H1 (cell line): Measurements from ENCODE around the gene STYXL1. TPM values are rescaled to one million over a fixed set of nuclear protein-coding genes. Genes with fewer than 3 reads are reported as not detected.

Source experiments
- CTCF ChIA-PET: fragments of 300-600 bp; sonication (Branson Sonifier 250); formaldehyde crosslinking; loops from one replicate; lab custom pipeline; 2021; ENCODE audit not compliant: partially characterized antibody; lab: Charles Lee
- POLR2A ChIA-PET: fragments of 300-600 bp; sonication (Branson Sonifier 250); formaldehyde crosslinking; loops from one replicate; lab custom pipeline; 2021; ENCODE audit warnings: inconsistent platforms; ENCODE audit not compliant: partially characterized antibody; lab: Charles Lee
- DNase-seq, 2 experiments: peaks; one replicate each; pipeline versions ENCODE4 v3.0.0 to v3.0.0-alpha.2; 2010 to 2022; ENCODE audit warnings: low spot score in 2 of 2, low read depth in 1 of 2, mixed read lengths in 1 of 2
- FAIRE-seq: peaks from 2 replicates; lab custom pipeline; 2011; peaks lifted over from hg19 to GRCh38; lab: Jason Lieb, UNC
- H2AFZ ChIP-seq: 2 replicates; pipeline ENCODE4 v1.8.1; 2012; ENCODE audit warnings: low read length, inconsistent platforms
- H2AK5ac ChIP-seq: 2 replicates; pipeline ENCODE4 v1.6.1; 2013; ENCODE audit warnings: low read depth, low read length
- H2BK120ac ChIP-seq: replicated peaks from 2 replicates; pipeline ENCODE3; 2013; ENCODE audit warnings: low read depth, low read length, inconsistent platforms
- H2BK12ac ChIP-seq: 2 replicates; pipeline ENCODE4 v1.6.1; 2013; ENCODE audit warnings: low read depth, low read length
- H2BK15ac ChIP-seq: 2 replicates; pipeline ENCODE4 v1.6.1; 2013; ENCODE audit warnings: low read length
- H2BK20ac ChIP-seq: 2 replicates; pipeline ENCODE4 v1.6.1; 2013; ENCODE audit warnings: low read length
- H2BK5ac ChIP-seq: 2 replicates; pipeline ENCODE4 v1.6.1; 2013; ENCODE audit warnings: low read depth, low read length
- H3K14ac ChIP-seq: 2 replicates; pipeline ENCODE4 v1.6.1; 2013; ENCODE audit warnings: inconsistent platforms; ENCODE audit not compliant: insufficient read length
- H3K18ac ChIP-seq: 2 replicates; pipeline ENCODE4 v1.6.1; 2013; ENCODE audit warnings: low read length; ENCODE audit errors: extremely low read depth
- H3K23ac ChIP-seq: 2 replicates; pipeline ENCODE4 v1.6.1; 2013; ENCODE audit warnings: inconsistent platforms; ENCODE audit not compliant: insufficient read length
- H3K23me2 ChIP-seq: 2 replicates; pipeline ENCODE4 v1.6.1; 2013; ENCODE audit warnings: low read depth, low read length
- H3K27ac ChIP-seq: 2 replicates; pipeline ENCODE4 v1.6.1; 2011; ENCODE audit warnings: low read depth, low read length, inconsistent platforms
- H3K27me3 ChIP-seq, 4 experiments: replicated peaks in 1 of 4; 1 replicate in 1 of 4; 2 replicates in 3 of 4; pipeline versions ENCODE4 v1.6.1 to v1.8.1; 2011 to 2013; ENCODE audit warnings: low read length in 3 of 4, mild to moderate bottlenecking in 3 of 4, inconsistent platforms in 2 of 4, mixed read lengths in 2 of 4, moderate library complexity in 1 of 4; ENCODE audit not compliant: control insufficient read depth in 3 of 4, insufficient read depth in 3 of 4; ENCODE audit errors: extremely low read depth in 1 of 4
- H3K36me3 ChIP-seq, 4 experiments: 2 replicates each; pipeline versions ENCODE4 v1.6.1 to v1.8.1; 2011 to 2013; ENCODE audit warnings: mild to moderate bottlenecking in 4 of 4, low read length in 3 of 4, moderate library complexity in 2 of 4, control low read depth in 1 of 4, inconsistent platforms in 1 of 4; ENCODE audit not compliant: insufficient read depth in 4 of 4, control insufficient read depth in 2 of 4
- H3K4ac ChIP-seq: replicated peaks from 2 replicates; pipeline ENCODE3; 2013; ENCODE audit warnings: low read length, low read depth, mixed read lengths, inconsistent platforms; ENCODE audit not compliant: insufficient read length
- H3K4me1 ChIP-seq, 4 experiments: replicated peaks in 1 of 4; 1 replicate in 1 of 4; 2 replicates in 3 of 4; pipeline versions ENCODE4 v1.6.1 to v1.8.1; 2011 to 2013; ENCODE audit warnings: low read length in 3 of 4, inconsistent platforms in 2 of 4, mixed read lengths in 1 of 4; ENCODE audit not compliant: insufficient read depth in 4 of 4, control insufficient read depth in 3 of 4
- H3K4me2 ChIP-seq, 2 experiments: 2 replicates each; pipeline versions ENCODE4 v1.6.1 to v1.8.1; 2011 to 2013; ENCODE audit warnings: low read depth in 2 of 2, low read length in 2 of 2, control low read depth in 1 of 2, inconsistent platforms in 1 of 2, mild to moderate bottlenecking in 1 of 2; ENCODE audit not compliant: insufficient read depth in 1 of 2
- H3K4me3 ChIP-seq, 4 experiments: fragments of 200-600, 300-600 bp in 1 of 4; sonication (generic), shearing (Covaris generic), sonication (Bioruptor Twin) in 1 of 4; 2 replicates each; pipeline versions ENCODE4 v1.5.1 to v1.8.1; 2011 to 2016; ENCODE audit warnings: low read length in 4 of 4, low read depth in 3 of 4, control low read depth in 2 of 4, inconsistent platforms in 2 of 4, mild to moderate bottlenecking in 2 of 4, mixed read lengths in 1 of 4, moderate library complexity in 1 of 4; ENCODE audit not compliant: insufficient read depth in 2 of 4; ENCODE audit errors: extremely low read depth in 1 of 4
- H3K56ac ChIP-seq: replicated peaks from 2 replicates; pipeline ENCODE3; 2013; ENCODE audit warnings: low read depth, mild to moderate bottlenecking, mixed read lengths, low read length, inconsistent platforms; ENCODE audit not compliant: insufficient read length
- H3K79me1 ChIP-seq: 2 replicates; pipeline ENCODE4 v1.6.1; 2013; ENCODE audit warnings: low read depth, low read length, control low read depth
- H3K79me2 ChIP-seq, 2 experiments: 2 replicates each; pipeline versions ENCODE4 v1.6.1 to v1.8.1; 2012 to 2013; ENCODE audit warnings: low read length in 2 of 2, mild to moderate bottlenecking in 2 of 2, inconsistent platforms in 1 of 2; ENCODE audit not compliant: insufficient read depth in 2 of 2, control insufficient read depth in 1 of 2
- H3K9ac ChIP-seq, 4 experiments: replicated peaks in 1 of 4; 1 replicate in 1 of 4; 2 replicates in 3 of 4; pipeline versions ENCODE4 v1.6.1 to v1.8.1; 2011 to 2013; ENCODE audit warnings: low read depth in 3 of 4, low read length in 3 of 4, control low read depth in 2 of 4, mild to moderate bottlenecking in 2 of 4, moderate library complexity in 2 of 4, inconsistent platforms in 1 of 4; ENCODE audit errors: extremely low read depth in 1 of 4
- H3K9me3 ChIP-seq, 2 experiments: 2 replicates each; pipeline versions ENCODE4 v1.6.1 to v1.8.1; 2012 to 2013; ENCODE audit warnings: mild to moderate bottlenecking in 2 of 2, moderate library complexity in 2 of 2, control low read depth in 1 of 2, inconsistent platforms in 1 of 2, low read depth in 1 of 2, low read length in 1 of 2, mixed read lengths in 1 of 2; ENCODE audit not compliant: insufficient read depth in 2 of 2
- H4K20me1 ChIP-seq, 2 experiments: replicated peaks in 1 of 2; 2 replicates each; pipeline versions ENCODE3 to v1.8.1; 2011 to 2013; ENCODE audit warnings: inconsistent platforms in 2 of 2, low read length in 2 of 2, mild to moderate bottlenecking in 1 of 2; ENCODE audit not compliant: insufficient read depth in 2 of 2, control insufficient read depth in 1 of 2
- H4K5ac ChIP-seq: 2 replicates; pipeline ENCODE4 v1.6.1; 2013; ENCODE audit warnings: low read length, low read depth, mixed read lengths, inconsistent platforms; ENCODE audit not compliant: insufficient read length
- H4K8ac ChIP-seq: 2 replicates; pipeline ENCODE4 v1.8.0; 2013; ENCODE audit warnings: mild to moderate bottlenecking, moderate library complexity, low read length, inconsistent platforms; ENCODE audit not compliant: insufficient read depth; ENCODE audit errors: extremely low read depth
- H4K91ac ChIP-seq: replicated peaks from 2 replicates; pipeline ENCODE3; 2013; ENCODE audit warnings: low read length, mixed read lengths, inconsistent platforms; ENCODE audit not compliant: insufficient read length
- BACH1 ChIP-seq: IDR thresholded peaks from 2 replicates; pipeline ENCODE4 v1.6.1; 2012; ENCODE audit warnings: low read length, improper control_type of control experiment
- CEBPB ChIP-seq: IDR thresholded peaks from 2 replicates; pipeline ENCODE4 v1.6.1; 2012; ENCODE audit warnings: low read depth, low read length
- CHD1 ChIP-seq: IDR thresholded peaks from 2 replicates; pipeline ENCODE4 v1.6.1; 2012; ENCODE audit warnings: low read depth, low read length, improper control_type of control experiment
- E2F6 ChIP-seq: IDR thresholded peaks from 2 replicates; pipeline ENCODE4 v1.6.1; 2012; ENCODE audit warnings: inconsistent platforms
- GABPA ChIP-seq: IDR thresholded peaks from 2 replicates; pipeline ENCODE4 v1.6.1; 2011; ENCODE audit warnings: mild to moderate bottlenecking, low read length, moderate library complexity, borderline replicate concordance; ENCODE audit not compliant: insufficient read depth
- JUND ChIP-seq: IDR thresholded peaks from 2 replicates; pipeline ENCODE4 v1.6.1; 2011; ENCODE audit warnings: mild to moderate bottlenecking, improper control_type of control experiment, low read length
- POLR2A ChIP-seq, 2 experiments: IDR thresholded peaks; 1 replicate in 1 of 2; 2 replicates in 1 of 2; pipeline ENCODE4 v1.6.1; 2011; ENCODE audit warnings: low read depth in 2 of 2, low read length in 2 of 2, mild to moderate bottlenecking in 2 of 2; ENCODE audit errors: control extremely low read depth in 1 of 2
- RFX5 ChIP-seq: IDR thresholded peaks from 2 replicates; pipeline ENCODE4 v1.6.1; 2011; ENCODE audit warnings: low read depth, low read length, improper control_type of control experiment, borderline replicate concordance
- SIRT6 ChIP-seq: IDR thresholded peaks from one replicate; pipeline ENCODE4 v1.7.1; 2012; ENCODE audit warnings: low read length, inconsistent platforms
- SP2 ChIP-seq: IDR thresholded peaks from 2 replicates; pipeline ENCODE4 v1.6.1; 2012; ENCODE audit warnings: mild to moderate bottlenecking, low read length, inconsistent platforms
- YY1 ChIP-seq: IDR thresholded peaks from 2 replicates; pipeline ENCODE4 v1.6.1; 2011; ENCODE audit warnings: low read depth, mild to moderate bottlenecking, low read length
- WGBS, 2 experiments: shearing (Covaris generic) in 1 of 2; methylation state at CpG; one replicate each; pipeline versions ENCODE4 v1.1.6 to v1.1.7; 2013 to 2015; ENCODE audit warnings: low lambda C conversion rate in 2 of 2, mixed read lengths in 2 of 2, inconsistent platforms in 1 of 2, low coverage in 1 of 2, missing lambda C conversion rate in 1 of 2; ENCODE audit not compliant: insufficient replicate concordance in 2 of 2, insufficient coverage in 1 of 2, insufficient read length in 1 of 2; ENCODE audit errors: extremely low coverage in 1 of 2, missing lambda C conversion rate in 1 of 2; 5-methylcytosine and 5-hydroxymethylcytosine counted together
- polyA plus RNA-seq, 7 experiments: library from polyadenylated mRNA; depleted of rRNA in 3 of 7; stranded (reverse) in 5 of 7; unstranded in 2 of 7; fragments of >200 nt in 5 of 7; fragments of 200-250 nt in 2 of 7; gene quantifications; 1 replicate in 5 of 7; 2 replicates in 1 of 7; 4 replicates in 1 of 7; pipeline versions ENCODE4 v1.2.1 to v1.2.3, GENCODE V29; 2011 to 2013; ENCODE audit warnings: missing spikeins in 2 of 7, mixed read lengths in 2 of 7
- total RNA-seq: library from RNA; stranded (reverse); fragmentation: NEBNext Ultra II Directional; extraction: Animal tissue kit (Norgen Biotek cat#: 25700); gene quantifications from 2 replicates; pipeline ENCODE4 v1.2.1, GENCODE V29; 2021
- TF ChIP-seq, protein P1 (sequence below), 3 experiments: IDR thresholded peaks; 1 replicate in 2 of 3; 2 replicates in 1 of 3; pipeline versions ENCODE4 v1.5.1 to v1.6.1; 2011; ENCODE audit warnings: low read length in 3 of 3, mild to moderate bottlenecking in 3 of 3, inconsistent platforms in 2 of 3, low read depth in 1 of 3, moderate library complexity in 1 of 3; ENCODE audit not compliant: insufficient read depth in 1 of 3; ENCODE audit errors: control extremely low read depth in 1 of 3

The STYXL1 gene
- total and polyA plus RNA-seq, 2 of the 8 experiments (the other 6 are each of a cell fraction or from before 2014, with no cell fraction given): 32.3 to 53.9 TPM

- FAIRE-seq: no peak
- 88% methylated on average over 5 of the region's 5 CpGs; no CpG with 5 or more reads in 1 of the 2 experiments for WGBS, 2 experiments
- CTCF ChIA-PET: interaction anchor here (0.6 to 2.3 kb wide), 4 partner anchors 15 to 226 kb away, joined by 3 to 12 read pairs (median 4); no protein-coding TSS in a partner anchor
- TF ChIP-seq SIRT6 (no peak), YY1 (no peak), BACH1 (no peak), CHD1 (no peak), POLR2A (IDR thresholded peaks at IDR 0.05; ENCODE audit: control extremely low read depth in 1 of 2, low read depth in 2 of 2, low read length in 2 of 2) (no peak), CEBPB (no peak), RFX5 (no peak), SP2 (no peak), E2F6 (no peak), JUND (no peak), GABPA (no peak)
- TF ChIP-seq, protein P1, sequence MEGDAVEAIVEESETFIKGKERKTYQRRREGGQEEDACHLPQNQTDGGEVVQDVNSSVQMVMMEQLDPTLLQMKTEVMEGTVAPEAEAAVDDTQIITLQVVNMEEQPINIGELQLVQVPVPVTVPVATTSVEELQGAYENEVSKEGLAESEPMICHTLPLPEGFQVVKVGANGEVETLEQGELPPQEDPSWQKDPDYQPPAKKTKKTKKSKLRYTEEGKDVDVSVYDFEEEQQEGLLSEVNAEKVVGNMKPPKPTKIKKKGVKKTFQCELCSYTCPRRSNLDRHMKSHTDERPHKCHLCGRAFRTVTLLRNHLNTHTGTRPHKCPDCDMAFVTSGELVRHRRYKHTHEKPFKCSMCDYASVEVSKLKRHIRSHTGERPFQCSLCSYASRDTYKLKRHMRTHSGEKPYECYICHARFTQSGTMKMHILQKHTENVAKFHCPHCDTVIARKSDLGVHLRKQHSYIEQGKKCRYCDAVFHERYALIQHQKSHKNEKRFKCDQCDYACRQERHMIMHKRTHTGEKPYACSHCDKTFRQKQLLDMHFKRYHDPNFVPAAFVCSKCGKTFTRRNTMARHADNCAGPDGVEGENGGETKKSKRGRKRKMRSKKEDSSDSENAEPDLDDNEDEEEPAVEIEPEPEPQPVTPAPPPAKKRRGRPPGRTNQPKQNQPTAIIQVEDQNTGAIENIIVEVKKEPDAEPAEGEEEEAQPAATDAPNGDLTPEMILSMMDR (IDR thresholded peaks at IDR 0.05; ENCODE audit: control extremely low read depth in 1 of 3, insufficient read depth in 1 of 3, low read depth in 1 of 3, low read length in 3 of 3): no peak
Observed at GRCh38 chr7:76037310-76037709, 10.5 kb downstream of the STYXL1 start.

More at GRCh38 chr7:76037310-76037709, 10.5 kb downstream of the STYXL1 start:
- Histone ChIP-seq H2AK5ac (no peak overlapping the region), H3K36me3 (no peaks in the 10 kb centered on the region), H2BK5ac (no peak overlapping the region), H4K20me1 (peaks cover 0 to 4% of the 10 kb centered on the region in 2 experiments), H3K18ac (no peak overlapping the region), H4K8ac (no peak overlapping the region), H2BK20ac (no peak overlapping the region), H3K27me3 (no peaks in the 10 kb centered on the region), H3K14ac (no peak overlapping the region), H3K9ac (no peak overlapping the region), H2BK15ac (no peak overlapping the region), H4K91ac (no peak overlapping the region), H3K4me1 (no peaks in the 10 kb centered on the region), H3K56ac (no peak overlapping the region), H3K79me2 (peaks cover 0 to 3% of the 10 kb centered on the region in 2 experiments; a peak in 1 of 4 replicates), H3K27ac (no peak overlapping the region; the same call in 1 of the 2 replicates), H2BK120ac (no peak overlapping the region), H3K4ac (no peak overlapping the region), H3K4me2 (no peak overlapping the region), H2AFZ (no peak overlapping the region), H3K23me2 (no peaks in the 10 kb centered on the region), H3K9me3 (no peaks in the 10 kb centered on the region), H3K79me1 (no peaks in the 10 kb centered on the region; the same call in 1 of the 2 replicates), H3K23ac (no peak overlapping the region), H3K4me3 (no peak overlapping the region), H4K5ac (no peak overlapping the region), H2BK12ac (no peak overlapping the region)
- DNase-seq: no peak
- POLR2A ChIA-PET: interaction anchor here (1.2 to 2.7 kb wide), 4 partner anchors 10 to 19 kb away, joined by 3 to 16 read pairs (median 6); partner anchors contain the start of genes MDH2 and STYXL1
